ENCODE data around the gene C5AR2.
"Not testable (repeated sequence)": the region's sequence is repeated elsewhere in the genome, so short reads cannot be mapped to it uniquely, and the experiment has no call there.

C5AR2 gene

DNA sequence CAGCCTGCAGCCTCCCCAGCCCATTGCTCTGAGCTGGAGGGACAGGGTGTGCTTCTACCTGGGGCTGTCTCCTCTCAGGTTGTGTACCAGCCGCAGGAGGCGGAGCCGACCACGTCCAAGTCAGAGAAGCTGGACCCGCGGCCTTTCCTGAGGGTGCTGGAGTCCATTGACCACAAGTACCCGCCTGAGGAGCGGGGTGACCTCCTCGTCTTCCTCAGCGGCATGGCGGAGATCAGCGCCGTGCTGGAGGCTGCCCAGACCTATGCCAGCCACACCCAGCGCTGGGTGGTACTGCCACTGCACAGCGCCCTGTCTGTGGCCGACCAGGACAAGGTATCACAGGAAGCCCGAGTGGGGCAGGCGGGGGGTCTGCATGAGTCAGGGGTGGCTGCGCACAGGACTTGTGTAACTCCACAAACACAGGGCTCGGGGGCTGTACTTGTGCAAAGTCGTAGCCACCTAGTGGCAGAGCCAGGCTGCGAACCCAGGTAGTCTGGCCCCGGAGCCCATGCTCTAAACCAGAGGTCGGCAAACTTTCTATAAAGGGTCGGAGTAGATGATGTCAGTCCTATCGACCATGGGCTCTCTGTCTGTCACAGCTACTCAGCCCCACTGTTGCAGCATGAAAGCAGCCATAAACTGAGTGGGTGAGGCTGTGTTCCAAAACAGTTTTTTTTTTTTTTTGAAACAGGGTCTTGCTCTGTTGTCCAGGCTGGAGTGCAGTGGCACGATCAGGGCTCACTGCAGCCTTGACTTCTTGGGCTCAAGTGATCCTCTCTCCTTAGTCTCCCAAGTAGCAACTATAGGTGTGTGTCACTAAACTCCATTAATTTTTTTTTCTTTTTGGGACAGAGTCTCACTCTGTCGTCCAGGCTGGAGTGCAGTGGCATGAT is 26.1 kb downstream of the C5AR2 start:
- in situ Hi-C loops (cut with MboI; ENCODE audit: low sequenced_read_pairs): no loop called here

DNA sequence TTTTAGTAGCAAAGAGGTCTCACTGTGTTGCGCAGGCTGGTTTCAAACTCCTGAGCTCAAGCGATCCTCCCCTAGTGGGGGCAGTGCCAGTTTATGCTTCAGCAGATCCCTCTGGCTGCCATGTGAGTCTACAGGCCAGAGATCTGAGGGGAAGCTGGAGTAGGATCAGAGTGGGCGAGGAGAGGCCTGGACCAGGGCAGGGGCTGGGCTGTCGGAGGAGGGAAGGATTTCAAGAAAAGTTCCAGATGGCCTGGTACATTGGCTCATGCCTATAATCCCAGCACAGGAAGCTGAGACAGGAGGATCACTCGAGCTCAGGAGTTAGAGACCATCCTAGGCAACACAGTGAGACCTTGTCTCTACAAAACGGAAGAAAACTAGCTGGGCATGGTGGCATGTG is 27.0 kb downstream of the C5AR2 start:
- in situ Hi-C loops (cut with MboI; ENCODE audit: low sequenced_read_pairs): no loop called here

DNA sequence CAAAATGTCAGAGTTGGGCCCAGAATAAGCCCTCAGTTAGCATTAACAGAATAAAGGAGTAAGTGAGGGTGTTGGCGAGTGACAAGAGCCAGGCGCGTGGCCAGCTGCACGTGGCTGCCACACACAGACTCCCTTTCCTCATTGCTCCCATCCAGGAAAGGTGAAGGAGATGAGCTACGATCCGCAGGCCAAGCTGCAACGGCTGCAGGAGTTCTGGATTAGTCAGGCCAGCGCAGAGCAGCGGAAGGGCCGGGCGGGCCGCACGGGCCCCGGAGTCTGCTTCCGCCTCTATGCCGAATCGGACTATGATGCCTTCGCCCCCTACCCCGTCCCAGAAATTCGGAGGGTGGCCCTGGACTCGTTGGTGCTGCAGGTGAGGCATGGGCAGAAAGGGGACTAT is 30.3 kb downstream of the C5AR2 start:
- in situ Hi-C loops (cut with MboI; ENCODE audit: low sequenced_read_pairs): no loop called here

DNA sequence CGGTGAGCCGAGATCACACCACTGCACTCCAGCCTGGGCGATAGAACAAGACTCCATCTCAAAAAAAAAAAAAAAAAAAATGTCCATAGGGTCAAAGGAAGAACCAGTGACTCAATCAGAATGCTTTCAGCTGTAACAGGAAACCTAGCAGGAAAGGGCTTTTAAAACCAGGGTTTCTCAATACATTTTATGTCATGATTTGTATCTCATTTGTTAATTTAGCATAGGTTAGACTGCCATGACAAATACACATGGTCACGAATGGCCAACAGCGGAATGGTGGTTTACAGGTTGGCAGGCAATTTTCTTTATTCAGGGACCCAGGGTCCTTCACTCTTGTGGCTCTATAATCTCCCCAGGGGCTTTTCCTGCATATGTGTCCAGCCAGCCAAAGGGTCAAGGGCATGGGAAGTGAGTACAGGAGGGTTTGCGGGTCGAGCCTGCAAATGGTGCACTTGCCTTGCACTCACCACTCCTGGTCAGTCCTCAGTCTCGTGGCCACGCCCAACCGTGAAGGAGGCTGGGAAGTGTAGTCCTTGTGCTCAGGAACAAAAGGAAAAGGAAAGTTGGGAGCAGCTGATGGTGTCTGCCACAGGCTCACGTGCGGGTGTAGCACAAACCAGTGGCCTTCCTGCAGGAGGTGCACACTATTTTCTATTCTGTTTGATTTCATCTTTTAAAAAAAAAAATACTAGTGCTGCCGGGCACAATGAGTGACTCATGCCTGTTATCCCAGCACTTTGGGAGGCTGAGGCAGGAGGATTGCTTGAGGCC is 32.0 kb downstream of the C5AR2 start:
- in situ Hi-C loops (cut with MboI; ENCODE audit: low sequenced_read_pairs): no loop called here

DNA sequence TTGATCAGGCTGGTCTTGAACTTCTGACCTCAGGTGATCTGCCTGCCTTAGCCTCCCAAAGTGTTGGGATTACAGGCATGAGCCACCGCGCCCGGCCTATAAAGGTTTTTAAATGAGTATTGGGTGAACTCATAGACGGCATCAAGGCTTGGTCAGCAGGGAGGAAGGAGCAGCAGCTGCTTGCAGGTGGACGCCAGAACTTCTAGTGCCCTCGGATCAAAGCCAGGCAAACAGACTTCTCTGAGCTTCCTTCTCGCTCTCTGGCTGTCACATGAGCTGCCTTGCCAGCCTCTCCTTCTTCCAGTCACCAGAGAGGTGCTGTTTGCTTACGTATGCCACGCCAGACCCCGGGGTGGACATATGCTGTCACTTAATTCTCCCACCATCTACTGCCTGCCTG is 33.5 kb downstream of the C5AR2 start:
- in situ Hi-C loops (cut with MboI; ENCODE audit: low sequenced_read_pairs): not testable (repeated sequence)

DNA sequence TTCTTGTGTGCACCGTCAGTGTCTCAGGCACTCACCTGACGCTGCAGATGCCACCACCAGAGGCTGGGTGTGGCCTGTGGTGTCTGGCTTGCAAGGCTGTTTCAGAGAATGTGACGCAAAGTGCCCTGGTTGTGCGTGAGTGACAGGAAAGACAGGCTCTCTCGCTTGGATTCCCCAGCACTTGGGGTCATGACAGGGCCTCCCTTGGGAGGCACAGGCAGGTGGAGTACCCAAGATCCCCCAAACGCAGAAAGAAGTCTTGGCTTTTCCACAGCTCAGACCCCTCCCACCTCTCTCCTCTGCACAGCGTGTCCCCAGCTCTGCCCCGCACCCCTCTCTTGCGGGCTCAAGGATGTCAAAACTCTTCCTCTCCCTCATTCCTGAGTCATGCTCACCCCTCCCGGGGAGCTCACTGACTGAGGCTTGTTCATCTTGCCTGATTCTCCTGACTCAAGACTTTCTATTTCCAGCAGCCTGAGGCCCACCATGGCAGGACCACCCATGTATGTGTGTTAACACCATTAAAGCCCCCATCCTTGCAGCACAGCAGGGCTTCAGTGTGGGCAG is 38.2 kb downstream of the C5AR2 start:
- in situ Hi-C loops (cut with MboI; ENCODE audit: low sequenced_read_pairs): no loop called here

DNA sequence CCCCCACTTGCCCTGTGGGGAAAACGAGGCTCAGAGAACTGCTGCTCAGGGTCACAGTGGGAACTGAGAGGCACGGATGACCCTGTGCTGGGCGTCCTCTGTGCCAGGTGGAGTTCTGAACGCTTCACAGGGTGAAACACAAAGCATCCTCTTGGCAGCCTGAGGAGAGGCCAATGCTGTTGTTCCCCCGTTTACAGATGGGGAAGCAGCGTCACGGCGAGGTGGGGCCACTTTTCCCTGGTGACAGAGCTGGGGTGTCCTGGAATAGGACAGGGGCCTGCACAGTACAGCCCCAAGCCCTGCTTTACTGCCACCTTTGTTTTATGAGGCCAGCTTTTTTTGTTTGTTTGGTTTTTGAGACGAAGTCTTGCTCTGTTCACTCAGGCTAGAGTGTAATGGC is 39.3 kb downstream of the C5AR2 start:
- in situ Hi-C loops (cut with MboI; ENCODE audit: low sequenced_read_pairs): no loop called here

DNA sequence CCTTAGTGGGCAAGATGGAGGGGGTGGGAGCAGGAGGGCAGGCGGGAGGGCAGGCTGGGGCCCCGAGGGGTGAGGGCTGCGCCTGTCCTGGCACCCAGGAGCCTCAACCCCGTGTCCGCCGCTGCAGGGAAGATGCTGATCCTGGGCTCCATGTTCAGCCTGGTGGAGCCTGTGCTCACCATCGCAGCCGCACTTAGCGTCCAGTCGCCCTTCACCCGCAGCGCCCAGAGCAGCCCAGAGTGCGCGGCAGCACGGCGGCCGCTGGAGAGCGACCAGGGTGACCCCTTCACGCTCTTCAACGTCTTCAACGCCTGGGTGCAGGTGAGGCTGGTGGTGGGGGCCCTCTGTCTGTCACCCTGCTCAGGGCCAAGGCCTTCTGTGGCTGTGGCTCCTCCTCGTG is 40.6 kb downstream of the C5AR2 start:
- in situ Hi-C loops (cut with MboI; ENCODE audit: low sequenced_read_pairs): no loop called here

DNA sequence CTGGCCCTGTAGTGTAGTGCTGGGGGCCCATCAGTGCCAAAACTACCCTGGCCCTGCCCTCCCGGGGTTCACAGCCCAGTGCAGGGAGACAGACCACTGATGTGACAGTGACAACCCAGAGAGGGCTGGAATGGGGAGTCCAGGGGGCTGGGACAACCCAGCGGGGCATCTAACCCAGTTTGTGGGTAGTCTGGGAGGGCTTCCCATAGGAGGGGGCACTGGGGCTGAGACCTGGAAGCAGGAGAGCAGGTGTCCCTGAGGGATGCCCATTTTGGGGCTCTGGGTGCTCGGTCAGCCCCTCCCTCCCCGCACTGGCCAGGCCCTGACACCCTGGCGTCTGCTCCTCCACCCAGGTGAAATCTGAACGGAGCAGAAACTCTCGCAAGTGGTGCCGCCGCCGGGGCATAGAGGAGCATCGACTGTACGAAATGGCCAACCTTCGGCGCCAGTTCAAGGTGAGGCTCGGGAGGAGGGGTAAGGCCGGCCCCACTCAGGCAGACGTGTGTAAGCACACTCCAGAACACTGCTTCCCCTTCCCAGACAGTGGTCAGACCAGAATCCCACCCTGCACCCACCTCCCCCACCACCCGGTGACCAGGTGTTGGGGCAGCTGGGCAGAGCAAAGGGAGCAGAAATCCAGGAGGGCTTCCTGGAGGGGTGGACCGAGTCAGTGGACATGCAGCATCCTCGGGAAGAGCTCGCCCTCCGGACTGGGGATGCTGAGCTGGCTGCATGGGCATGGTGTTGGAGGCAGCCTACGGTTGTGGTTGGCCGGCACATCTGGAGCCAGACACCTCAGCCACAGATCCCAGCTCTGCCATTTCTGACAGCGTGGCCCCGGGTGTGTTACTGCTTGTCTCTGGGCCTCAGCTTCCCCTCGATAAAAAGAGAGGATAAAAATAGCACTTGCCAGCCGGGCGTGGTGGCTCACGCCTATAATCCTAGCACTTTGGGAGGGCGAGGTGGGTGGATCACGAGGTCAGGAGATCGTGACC is 41.6 kb downstream of the C5AR2 start:
- in situ Hi-C loops (cut with MboI; ENCODE audit: low sequenced_read_pairs): no loop called here

DNA sequence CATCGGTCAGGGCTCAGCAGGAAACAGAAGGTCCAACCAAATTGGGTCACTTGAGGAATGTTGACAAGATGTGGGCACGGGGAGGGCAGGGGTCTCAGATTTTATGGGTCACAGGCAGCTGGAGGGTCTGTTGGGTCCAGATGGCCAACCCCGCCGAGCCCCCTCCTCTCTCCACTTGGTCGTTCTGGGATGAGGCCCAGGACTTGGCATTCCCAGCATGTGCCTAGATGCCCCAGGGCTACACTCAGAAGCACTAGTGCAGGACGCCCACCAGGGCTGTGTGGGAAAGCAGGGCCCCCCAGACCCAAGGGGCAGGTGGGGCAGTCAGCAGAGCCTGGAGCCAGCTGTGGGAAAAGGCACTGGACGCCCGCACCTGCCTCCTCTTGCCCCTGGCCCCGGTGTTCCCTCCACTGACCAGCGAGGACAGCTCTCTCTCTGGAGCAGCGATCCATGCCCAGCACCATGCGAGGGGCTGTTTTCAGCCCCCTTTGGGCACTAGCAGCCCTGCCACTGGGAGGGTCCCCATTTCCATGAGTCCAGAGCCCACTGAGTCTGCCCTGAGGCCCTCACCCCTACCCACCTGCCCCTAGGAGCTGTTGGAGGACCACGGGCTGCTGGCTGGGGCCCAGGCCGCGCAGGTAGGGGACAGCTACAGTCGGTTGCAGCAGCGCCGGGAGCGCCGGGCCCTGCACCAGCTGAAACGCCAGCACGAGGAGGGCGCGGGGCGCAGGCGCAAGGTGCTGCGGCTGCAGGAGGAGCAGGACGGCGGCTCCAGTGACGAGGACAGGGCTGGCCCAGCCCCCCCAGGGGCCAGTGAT is 43.1 kb downstream of the C5AR2 start:
- in situ Hi-C loops (cut with MboI; ENCODE audit: low sequenced_read_pairs): no loop called here

DNA sequence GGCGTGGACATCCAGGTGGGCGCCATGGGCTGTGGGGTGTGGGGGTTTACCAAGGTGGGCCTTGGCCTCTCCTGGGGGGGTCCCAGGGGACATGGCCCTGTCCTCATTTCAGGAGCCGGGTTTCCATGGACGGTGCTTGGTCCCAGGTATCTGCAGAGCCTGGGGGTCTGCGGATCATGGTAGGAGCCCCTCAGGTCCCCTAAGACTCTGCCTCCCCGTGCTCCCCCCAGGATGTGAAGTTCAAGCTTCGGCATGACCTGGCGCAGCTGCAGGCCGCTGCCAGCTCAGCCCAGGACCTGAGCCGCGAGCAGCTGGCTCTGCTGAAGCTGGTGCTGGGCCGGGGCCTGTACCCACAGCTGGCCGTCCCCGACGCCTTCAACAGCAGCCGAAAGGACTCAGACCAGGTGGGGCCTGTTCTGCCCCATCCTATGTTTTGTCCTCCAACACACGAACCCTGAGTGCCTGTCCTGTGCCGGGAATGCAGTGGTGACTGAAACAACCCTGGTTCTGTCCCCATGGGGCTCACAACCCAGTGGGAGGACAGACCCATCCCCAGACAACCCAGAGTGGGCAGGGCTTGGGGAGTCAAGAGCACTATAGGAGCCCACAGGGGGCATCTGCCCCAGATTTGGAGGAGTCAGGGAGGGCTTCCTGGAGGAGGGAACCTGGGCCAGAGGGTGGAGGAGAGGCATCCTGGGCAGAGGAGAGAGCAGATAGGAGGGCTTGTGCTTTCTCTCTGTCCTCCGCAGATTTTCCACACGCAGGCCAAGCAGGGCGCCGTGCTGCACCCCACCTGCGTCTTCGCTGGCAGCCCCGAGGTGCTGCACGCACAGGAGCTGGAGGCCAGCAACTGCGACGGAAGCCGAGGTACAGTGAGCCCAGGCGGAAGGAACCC is 44.0 kb downstream of the C5AR2 start:
- in situ Hi-C loops (cut with MboI; ENCODE audit: low sequenced_read_pairs): no loop called here

DNA sequence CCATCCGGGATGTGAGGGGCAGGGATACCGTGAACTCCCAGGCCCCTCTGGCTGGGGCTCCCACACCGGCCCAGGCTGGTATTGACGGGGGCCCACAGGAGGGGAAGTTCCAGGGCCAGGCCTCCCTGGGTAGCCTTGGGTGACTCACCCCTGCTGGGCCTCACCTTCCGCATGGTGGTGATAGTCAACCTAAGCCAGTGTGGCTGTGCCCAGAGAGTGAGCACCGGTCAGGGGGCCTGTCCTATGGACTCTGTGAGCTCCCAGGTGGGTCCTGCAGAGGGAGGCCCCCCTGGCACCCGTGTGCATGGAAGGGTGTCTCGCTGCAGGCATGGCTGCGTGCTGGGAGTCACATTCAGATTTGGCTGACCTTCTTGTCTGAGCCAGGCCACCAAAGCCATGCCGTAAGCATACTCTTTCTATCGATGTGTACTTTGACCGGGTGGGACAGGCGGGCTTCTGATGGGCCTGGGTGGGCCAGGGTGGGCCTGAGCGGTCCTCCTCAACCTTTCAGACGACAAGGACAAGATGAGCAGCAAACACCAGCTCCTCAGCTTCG is 44.7 kb downstream of the C5AR2 start:
- in situ Hi-C loops (cut with MboI; ENCODE audit: low sequenced_read_pairs): no loop called here

DNA sequence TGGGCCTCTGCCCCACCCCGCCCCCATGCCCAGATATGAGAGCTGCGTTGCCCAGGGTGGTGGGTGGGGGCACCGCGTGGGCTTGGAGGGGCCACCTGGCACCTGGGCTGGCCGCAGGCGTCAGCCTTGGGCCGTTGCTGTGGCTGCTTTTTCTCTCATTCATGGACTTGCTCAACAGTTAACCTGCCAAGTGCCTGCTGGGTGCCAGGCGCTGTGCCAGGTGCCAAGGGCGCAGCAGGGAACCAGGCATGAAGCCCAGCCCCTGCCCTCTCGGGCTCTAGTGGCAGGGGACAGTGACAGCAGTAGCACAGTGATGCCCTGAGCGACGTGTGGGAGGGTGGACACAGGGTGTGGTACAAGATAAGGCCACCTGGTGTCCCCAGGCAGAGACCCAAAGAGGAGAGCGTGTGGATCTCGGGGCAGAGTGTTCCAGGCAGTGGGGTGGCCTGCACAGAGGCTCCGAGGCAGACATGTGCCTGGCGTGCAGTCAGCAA is 45.3 kb downstream of the C5AR2 start:
- in situ Hi-C loops (cut with MboI; ENCODE audit: low sequenced_read_pairs): no loop called here

DNA sequence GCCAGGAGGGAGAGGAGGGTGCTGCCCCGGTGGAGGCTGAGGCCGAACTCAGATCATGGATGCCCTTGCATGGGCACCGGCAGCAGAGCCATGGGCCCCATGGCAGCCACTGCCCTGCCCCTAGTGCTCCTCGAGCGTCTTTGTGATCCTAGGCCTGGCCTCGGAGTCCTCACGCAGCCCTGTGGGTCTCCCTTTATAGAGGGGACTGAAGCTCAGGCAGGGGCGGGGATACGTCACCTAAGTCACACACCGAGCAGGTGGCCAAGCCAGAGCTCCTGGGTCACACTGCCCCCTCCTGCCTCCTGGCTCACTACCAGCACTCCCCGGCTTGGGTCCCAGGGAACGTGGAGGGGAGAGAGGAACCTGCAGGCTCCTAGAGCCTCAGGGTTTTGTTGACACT is 45.8 kb downstream of the C5AR2 start:
- in situ Hi-C loops (cut with MboI; ENCODE audit: low sequenced_read_pairs): no loop called here

DNA sequence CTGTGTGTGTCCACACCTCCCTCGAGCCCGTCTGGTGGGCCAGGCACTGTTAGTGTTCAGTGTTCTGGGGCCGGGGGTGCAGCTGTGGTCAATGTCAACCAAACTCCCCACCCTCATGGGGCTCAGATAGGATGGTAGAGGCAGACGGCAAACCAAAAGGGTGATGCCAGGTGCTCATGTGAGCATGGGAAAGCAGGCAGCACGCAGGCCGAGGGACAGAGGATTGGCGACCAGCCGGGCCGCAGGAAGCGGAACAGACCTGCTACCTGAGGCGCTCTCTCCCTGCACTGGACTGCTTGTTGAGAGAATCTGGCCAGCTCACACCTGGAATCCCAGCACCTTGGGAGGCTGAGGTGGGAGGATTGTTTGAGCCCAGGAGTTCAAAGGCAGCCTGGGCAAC is 46.3 kb downstream of the C5AR2 start:
- in situ Hi-C loops (cut with MboI; ENCODE audit: low sequenced_read_pairs): no loop called here

DNA sequence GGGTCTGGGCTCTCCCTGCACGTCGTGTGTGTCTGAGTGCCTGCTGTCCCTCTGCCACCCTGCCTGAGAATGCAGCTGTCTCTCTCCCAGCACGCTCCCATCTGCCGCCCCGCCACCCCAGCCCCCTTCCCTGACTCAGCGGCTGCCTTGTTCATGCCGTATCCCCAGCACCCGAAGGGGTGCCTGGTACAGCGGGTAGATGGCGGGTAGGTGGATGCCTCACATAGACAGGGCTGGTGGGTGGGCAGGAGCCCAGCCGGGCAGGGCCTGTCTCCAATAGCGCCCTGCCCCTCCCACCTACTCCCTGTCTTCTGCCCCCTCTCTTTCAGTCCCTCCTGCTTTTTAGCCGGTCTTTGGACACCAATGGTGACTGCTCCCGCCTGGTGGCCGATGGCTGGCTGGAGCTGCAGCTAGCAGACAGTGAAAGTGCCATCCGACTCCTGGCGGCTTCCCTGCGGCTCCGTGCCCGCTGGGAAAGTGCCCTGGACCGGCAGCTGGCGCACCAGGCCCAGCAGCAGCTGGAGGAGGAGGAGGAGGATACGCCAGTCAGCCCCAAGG is 47.5 kb downstream of the C5AR2 start:
- in situ Hi-C loops (cut with MboI; ENCODE audit: low sequenced_read_pairs): no loop called here

DNA sequence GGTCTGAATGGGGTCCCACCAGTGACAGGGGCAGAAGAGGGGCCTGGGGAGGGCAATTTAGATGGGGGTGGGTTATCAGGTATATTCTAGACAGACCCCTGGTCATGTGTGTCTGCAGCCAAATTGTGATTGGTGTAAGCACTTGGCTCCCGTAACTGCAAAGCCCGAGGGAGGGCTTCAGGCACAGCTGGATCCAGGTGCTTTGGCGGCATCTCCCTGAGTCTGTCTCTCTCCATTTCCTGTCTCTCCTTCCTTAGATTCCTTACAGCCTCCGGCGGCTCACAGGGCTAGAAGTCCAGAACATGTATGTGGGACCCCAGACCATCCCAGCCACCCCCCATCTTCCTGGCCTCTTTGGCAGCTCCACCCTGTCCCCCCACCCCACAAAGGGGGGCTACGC is 48.6 kb downstream of the C5AR2 start:
- in situ Hi-C loops (cut with MboI; ENCODE audit: low sequenced_read_pairs): no loop called here

DNA sequence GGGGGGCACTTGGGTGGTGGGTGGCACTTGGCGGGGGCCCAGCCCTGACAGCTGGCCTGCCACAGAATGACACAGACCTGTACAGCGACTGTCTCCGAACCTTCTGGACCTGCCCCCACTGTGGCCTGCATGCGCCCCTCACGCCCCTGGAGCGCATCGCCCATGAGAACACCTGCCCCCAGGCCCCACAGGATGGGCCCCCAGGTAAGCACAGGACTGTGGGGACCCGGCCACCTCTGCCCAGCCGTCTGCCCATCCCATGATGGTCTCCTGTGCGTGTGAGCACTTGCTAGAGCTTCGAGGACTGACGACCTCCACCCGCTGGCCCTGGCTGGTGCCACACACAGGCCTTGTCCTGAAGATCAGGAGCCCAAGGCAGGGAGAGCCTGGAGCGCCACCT is 49.1 kb downstream of the C5AR2 start:
- in situ Hi-C loops (cut with MboI; ENCODE audit: low sequenced_read_pairs): no loop called here

All from HL-60/S4 treated with retinoic acid at 250 ng/mL for 4 days and 3 days (cell line).